Measurements from ENCODE around the gene CLCN1. TPM values are rescaled to one million over a fixed set of nuclear protein-coding genes. Genes with fewer than 3 reads are reported as not detected.
"Not testable (repeated sequence)": the region's sequence is repeated elsewhere in the genome, so short reads cannot be mapped to it uniquely, and the experiment has no call there.

Gene CLCN1
- total RNA-seq, 1 experiment from 2014 or later: not detected

DNA sequence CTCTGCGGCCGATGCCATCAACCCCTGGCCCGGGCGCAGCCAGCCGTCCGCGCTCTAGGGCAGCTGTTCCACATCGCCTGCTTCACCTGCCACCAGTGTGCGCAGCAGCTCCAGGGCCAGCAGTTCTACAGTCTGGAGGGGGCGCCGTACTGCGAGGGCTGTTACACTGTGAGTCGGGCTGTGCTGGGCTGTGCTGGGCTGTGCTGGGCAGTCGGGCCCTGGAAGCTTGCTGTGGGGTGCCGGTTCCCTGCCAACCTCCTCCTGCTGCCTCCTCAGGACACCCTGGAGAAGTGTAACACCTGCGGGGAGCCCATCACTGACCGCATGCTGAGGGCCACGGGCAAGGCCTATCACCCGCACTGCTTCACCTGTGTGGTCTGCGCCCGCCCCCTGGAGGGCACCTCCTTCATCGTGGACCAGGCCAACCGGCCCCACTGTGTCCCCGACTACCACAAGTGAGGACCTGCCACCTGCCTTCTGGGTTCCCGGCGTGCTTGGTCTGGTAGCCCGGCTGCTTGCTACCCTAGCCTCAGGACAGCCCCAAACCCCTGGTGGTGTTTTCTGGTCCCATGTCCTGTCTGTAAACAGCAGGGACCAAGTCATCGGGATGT, 72.7 kb downstream of the CLCN1 start:
- in situ Hi-C loops (cut with HindIII; ENCODE audit: low pct_unique_long_range_greater_than_20kb, low sequenced_read_pairs): no loop called here
- no peak for DNase-seq (ENCODE audit: low read depth)

DNA sequence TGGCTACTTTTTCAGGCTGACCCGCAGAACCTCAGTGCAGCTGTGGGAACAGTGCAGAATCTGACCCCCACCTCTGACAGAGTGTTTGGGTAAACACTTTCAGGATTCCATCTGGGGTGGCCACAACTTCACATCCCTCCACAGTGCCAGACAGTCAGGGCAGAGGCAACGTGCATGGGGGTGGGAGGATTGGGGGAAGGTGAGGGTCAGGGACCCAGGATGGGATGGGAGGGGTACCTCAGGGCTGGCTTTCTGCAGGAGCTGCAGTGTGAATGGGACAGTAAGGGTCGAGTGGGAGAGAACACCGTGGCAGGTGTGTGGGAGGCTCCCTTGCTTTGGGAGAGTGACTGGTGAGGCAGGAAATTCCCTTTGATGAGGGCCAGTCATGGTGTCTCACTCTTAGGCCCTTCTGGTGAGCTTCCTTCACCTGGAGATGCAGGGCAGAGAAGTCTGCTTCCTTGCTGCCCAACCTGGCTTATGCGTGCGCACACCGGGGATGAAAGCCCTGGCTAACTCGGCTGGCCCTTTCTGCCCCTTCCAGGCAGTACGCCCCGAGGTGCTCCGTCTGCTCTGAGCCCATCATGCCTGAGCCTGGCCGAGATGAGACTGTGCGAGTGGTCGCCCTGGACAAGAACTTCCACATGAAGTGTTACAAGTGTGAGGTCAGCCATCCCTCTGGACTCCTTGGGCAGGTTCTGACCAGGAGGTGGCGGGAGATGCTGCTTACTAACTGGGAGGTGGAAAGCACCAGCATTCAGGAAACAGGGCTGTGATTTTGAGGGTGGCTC, 73.6 kb downstream of the CLCN1 start:
- no peak for DNase-seq (ENCODE audit: low read depth)
- in situ Hi-C loops (cut with HindIII; ENCODE audit: low pct_unique_long_range_greater_than_20kb, low sequenced_read_pairs): no loop called here

DNA sequence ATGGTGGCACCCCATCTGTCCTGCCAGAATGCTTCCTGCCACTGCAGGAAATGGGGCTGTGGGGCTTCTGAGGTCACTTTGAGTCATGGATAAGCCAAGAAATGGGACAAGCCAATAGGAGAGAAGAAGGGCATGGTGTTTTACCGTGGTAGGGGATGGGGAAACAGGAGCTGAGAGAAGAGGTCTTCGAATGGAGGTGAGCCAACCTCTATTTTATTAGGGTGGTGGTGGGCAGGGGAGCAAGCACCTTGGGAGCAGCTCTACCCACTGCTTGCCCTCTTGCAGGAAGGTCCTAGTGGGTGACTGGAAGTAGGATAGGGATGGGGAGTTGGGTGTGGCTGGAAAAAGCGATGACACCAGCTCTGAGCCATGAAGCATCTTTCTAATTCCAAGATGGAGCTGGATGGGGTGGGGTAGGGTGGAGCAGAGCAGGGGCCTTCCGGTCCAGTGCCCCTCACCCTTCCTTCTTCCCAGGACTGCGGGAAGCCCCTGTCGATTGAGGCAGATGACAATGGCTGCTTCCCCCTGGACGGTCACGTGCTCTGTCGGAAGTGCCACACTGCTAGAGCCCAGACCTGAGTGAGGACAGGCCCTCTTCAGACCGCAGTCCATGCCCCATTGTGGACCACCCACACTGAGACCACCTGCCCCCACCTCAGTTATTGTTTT, 74.3 kb downstream of the CLCN1 start:
- no peak for DNase-seq (ENCODE audit: low read depth)
- in situ Hi-C loops (cut with HindIII; ENCODE audit: low pct_unique_long_range_greater_than_20kb, low sequenced_read_pairs): no loop called here

DNA sequence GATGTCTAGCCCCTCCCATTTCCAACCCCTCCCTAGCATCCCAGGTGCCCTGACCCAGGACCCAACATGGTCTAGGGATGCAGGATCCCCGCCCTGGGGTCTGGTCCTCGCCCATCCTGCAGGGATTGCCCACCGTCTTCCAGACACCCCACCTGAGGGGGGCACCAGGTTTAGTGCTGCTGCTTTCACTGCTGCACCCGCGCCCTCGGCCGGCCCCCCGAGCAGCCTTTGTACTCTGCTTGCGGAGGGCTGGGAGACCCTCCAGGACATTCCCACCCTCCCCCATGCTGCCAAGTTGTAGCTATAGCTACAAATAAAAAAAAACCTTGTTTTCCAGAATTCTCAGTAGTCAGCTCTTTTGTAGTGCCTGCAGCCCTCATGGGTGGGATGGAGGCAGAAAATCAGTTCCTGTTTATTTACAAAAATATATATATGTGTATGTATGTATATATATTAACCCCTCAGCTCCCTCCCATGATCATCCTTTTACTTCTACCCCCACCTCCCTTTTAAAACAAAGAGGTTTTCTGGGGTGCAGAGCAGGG, 74.9 kb downstream of the CLCN1 start:
- in situ Hi-C loops (cut with HindIII; ENCODE audit: low pct_unique_long_range_greater_than_20kb, low sequenced_read_pairs): no loop called here
- DNase-seq (ENCODE audit: low read depth): no peak

DNA sequence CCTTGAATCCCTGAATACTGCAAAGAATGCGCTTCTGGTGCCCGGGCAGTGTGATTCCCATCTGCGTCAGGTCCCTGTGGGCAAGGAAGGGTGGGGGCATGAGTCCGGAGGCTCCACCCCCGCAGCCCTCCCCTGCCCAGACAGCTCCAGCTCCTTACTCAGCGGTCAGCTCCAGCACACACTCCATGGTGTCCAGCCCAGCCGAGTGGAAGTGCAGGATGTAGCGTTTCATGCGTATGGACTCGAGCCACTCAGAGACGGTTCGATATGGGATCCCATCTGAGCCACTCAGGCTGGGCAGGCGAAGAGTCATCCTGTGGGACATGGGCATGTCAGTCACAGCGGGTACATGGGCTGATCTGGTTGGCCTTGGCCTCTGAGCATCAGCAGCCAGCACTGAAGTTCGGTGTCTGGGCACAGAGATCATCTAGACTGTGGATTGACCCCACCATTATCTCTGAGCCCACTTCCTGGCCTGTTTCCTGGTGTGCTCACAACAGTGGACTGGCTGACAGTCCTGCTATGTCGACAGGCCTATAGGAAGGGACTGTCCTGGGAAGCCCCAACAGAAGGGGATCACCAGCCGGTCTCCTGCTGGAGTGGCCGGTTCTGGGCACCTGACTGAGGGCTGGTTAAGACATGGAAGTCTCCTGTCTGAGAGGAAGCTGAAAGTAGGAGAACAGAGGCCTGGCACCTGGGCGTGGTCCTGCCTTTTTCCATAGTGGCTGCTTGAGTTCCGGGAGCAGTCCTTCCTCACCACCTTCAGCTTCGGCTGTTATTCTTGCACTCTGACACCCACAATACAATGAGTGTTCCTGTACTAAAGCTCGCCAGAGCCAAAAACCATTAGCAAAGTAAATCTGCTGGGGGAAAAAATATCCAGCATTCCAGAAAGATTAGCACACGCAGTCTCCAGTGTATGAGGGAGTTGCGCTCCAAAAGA, 75.8 kb downstream of the CLCN1 start:
- no peak for DNase-seq (ENCODE audit: low read depth)
- in situ Hi-C loops (cut with HindIII; ENCODE audit: low pct_unique_long_range_greater_than_20kb, low sequenced_read_pairs): no loop called here

DNA sequence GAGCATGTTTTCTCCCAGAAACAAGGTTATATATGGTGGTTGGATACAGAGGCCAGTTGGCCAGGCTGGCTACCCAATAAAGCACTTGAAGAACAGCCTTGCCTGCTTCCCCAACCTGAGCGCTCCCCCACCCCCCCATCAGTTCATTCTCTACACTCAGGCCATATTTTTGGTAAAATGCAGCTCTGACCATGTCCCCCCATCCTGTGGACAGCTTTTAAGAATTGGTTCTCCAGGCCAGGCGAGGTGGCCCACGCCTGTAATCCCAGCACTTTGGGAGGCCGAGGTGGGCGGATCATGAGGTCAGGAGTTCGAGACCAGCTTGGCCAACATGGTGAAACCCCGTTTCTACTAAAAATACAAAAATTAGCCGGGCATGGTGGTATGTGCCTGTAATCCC, 76.5 kb downstream of the CLCN1 start:
- in situ Hi-C loops (cut with HindIII; ENCODE audit: low pct_unique_long_range_greater_than_20kb, low sequenced_read_pairs); DNase-seq (ENCODE audit: low read depth): not testable (repeated sequence)

DNA sequence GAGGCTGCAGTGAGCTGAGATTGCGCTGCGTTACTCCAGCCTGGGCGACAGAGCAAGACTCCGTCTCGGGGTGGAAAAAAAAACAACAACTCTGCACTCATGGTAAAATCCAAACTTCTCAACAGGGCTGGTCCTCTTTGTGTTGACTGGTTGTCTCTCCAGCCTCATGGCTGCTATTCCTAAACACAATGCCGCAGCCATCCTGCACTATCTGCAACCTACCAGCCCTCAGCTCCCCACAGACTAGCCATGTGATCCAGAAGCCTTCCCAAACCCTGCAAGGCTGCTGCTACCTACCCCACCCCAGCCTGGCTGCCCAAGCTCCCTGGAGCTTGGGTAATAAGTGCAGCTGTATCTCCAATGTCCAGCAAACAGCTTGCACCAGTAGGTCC, 77.0 kb downstream of the CLCN1 start:
- in situ Hi-C loops (cut with HindIII; ENCODE audit: low pct_unique_long_range_greater_than_20kb, low sequenced_read_pairs): no loop called here
- DNase-seq (ENCODE audit: low read depth): no peak

DNA sequence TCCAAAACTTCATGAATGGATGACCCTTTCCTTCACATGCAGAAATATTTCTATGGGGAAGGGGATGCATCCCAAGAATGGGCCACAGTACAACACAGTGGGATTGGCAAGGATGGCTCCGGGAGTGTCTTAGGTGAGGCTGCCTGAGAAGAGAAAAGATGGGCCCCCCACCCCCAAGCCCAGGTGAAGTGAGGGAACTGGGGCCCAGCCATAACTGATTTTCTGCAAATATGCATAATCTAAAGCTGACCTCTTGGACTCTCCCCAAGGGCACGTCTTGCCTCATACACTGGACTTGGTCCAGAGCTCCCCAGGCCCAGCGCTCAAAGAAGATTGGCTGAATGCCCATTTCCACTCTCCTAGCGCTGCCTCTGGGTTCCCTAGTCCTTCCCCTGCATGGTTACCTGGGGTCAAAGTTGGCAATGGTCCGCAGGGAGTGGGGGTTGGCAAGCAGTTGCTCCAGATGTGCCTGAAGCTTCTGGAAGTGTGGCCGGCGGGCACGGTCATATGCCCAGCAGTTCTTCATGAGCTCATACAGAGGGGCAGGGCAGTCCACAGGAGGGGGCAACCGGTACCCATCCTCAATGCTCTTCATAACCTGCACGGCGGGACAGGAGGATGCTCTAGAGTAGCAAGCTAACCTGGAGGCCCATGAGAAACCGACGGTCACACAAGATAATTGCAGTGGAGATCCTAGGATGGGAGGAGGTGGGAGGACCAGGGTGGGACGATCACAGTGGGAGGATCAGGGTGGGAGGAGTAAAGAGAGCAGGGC, 77.5 kb downstream of the CLCN1 start:
- in situ Hi-C loops (cut with HindIII; ENCODE audit: low pct_unique_long_range_greater_than_20kb, low sequenced_read_pairs): no loop called here
- no peak for DNase-seq (ENCODE audit: low read depth)

DNA sequence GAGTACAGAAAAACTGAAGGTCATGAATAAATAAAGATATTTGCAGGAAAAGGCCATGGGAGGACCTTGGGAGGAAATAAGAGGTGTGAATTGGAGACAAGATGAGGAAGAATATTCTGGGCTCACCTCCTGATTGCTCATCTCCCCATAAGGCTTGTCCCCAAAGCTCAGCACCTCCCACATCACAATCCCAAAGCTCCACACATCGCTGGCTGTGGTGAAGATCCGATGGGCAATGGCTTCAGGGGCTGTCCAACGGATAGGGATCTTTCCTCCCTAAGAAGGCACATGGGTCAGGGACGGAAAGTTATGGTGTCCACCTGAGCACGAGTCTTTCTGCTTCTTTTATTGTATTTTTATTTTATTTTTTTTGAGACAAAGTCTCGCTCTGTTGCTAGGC, 78.2 kb downstream of the CLCN1 start:
- DNase-seq (ENCODE audit: low read depth): no peak
- in situ Hi-C loops (cut with HindIII; ENCODE audit: low pct_unique_long_range_greater_than_20kb, low sequenced_read_pairs): no loop called here

DNA sequence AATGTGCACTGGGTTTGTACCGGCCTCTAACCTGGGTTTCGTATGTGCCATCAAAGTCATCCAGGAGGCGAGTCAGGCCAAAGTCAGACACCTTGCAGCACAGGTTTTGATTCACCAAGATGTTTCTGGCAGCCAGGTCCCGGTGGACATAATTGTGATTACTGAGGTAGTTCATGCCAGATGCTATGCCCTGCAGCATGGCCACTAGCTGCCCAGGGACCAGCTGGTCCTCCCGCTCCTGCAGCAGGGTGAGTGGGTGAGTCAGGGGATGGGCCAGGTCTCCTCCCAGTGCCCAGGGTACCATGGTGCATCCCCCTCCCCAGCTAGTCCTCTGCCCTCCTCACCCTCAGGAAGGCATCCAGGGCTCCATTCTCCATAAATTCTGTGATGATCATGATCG, 78.9 kb downstream of the CLCN1 start:
- in situ Hi-C loops (cut with HindIII; ENCODE audit: low pct_unique_long_range_greater_than_20kb, low sequenced_read_pairs): no loop called here
- no peak for DNase-seq (ENCODE audit: low read depth)

DNA sequence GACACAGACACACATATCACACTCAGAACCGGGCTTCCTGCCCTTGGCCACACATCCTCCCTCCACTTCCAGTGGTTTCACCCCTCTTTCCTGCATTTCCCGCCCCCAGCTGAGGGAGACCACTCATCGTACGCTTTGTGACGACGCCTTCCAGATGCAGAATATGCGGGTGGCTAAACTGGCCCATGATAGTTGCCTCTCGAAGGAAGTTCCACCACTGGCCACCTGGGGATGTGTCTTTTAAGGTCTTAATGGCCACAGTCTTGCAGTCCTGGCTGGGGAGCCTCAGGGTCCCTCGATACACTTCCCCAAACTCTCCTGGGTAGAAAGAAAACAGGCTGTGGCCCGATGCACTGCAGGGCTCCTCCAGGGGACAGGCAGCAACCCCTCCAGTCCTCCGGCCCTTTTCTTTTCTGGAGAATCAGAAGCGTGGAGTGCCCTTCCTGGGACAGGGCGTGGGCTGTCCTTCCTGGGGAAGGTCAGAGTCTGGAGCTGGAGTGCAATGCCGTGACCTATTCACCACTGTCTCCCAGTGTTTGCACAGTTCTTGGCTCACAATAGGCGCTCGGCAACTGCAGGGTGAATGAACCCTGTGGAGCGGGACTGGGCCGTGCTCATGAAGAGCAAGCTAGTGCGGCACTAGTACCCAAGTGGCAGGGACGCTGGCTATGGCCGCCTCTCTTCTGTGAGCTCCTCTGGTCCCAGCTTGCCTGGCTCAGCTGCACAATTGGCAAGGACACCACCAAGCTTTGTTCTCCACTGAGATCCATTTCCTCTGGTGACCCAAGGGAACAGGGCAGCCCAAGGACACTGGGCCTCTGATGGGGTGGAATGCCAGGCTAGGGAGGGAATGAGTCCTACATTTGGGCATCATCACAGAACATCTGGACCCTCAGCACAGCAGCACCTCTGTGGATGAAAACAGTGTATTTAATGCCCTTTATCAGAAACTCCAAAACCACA, 79.6 kb downstream of the CLCN1 start:
- no peak for DNase-seq (ENCODE audit: low read depth)
- in situ Hi-C loops (cut with HindIII; ENCODE audit: low pct_unique_long_range_greater_than_20kb, low sequenced_read_pairs): no loop called here

DNA sequence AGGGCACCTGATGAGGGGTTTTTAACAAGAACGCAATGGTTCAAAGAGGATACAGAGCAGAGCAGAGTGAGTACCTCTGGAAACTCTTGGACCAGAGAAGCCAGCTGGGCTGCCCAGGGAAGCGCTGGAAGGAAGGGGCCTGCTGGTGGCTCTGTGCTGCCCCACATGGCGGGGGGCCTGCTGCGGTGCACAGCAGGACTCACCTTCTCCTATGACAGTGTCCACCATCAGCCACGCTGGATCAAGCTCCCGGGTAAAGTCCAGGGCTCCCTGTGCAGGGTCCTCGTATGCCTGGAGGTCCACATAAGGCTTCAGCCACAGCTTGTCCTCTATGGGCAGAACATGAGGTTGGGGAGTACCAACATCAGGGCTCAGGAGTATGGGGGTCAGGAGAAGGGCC, 80.3 kb downstream of the CLCN1 start:
- in situ Hi-C loops (cut with HindIII; ENCODE audit: low pct_unique_long_range_greater_than_20kb, low sequenced_read_pairs): no loop called here
- DNase-seq (ENCODE audit: low read depth): no peak

DNA sequence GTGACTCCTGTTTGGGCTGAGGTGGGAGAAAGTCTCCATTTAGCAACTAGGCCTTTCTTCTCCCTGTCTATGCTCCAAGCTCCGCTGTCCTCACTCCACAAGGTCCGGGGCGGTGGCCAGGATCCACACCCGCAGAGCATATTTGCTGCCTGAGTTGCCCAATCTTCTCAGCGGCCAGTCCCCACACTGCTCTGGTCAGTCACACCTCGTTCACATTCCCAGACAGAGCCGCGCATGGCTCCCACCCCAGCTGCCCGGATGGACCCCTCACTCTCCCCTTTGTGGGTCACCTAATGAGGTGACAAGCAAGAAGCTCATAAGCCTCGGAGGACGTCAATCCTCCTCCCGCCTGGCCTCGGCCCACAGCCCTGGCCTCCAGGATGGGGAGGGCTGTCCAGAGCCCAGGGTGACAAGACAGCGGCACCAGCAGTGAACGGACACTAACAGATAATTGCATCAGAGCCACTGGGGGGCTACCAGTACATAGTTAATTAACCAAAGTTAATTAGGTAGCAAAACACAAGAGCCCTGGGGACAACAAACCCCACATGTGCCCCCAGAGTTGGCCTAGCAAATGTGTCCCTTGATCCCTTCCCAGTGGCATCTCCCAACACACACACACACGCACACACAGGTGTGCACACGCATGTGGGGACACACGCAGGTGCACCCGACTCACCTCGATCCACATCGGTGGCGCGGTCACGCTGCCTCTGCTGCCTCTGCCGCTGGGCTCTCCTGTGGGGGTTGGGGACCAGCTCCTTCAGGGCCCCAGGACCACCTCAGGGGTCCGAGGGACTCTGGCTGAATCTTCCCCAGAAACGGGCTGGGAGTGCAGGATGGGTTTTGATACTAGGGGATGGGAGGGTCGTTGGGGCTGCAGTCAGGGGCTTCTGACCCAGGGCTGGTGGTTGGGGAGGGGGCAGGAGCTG, 81.0 kb downstream of the CLCN1 start:
- in situ Hi-C loops (cut with HindIII; ENCODE audit: low pct_unique_long_range_greater_than_20kb, low sequenced_read_pairs): no loop called here
- DNase-seq (ENCODE audit: low read depth): no peak

DNA sequence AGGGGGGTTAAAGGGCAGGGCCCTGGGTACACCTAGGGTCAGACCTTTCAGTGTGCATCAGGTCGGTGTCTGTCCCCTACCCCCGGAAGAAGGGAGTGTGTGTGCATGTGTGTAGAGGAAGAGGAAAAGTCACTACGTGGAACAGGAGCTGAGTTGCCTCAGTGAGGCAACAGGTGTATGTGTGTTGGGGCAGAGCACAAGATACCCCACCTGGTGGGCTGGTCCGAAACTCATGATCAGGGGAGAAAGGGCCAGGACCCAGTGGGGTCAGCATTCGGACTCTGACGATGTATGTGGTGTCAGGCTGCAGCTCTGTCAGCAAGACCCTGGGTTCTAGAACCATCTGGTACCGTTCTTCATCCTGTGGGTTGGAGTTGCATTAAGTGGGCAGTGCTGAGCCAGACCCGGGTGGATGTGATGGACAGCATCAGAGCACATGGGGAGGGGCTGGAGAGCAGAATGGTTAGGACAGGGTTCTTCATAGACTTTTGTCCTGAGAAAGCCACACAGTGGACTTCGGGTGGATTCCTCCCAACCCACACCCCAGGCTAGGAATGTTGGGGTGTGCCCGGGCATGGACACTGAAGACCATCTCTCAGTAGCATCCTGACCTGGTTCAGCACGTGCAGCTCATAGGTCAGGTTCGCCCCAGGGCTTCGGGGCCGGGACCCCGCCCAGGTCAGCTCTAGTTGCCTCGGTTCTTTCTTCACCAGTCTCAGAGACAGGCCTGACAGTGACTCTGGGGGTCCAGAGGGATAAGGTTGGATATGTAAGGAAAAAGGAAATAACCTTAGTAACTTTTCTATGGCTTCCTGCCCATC, 82.0 kb downstream of the CLCN1 start:
- in situ Hi-C loops (cut with HindIII; ENCODE audit: low pct_unique_long_range_greater_than_20kb, low sequenced_read_pairs): no loop called here
- DNase-seq (ENCODE audit: low read depth): no peak

DNA sequence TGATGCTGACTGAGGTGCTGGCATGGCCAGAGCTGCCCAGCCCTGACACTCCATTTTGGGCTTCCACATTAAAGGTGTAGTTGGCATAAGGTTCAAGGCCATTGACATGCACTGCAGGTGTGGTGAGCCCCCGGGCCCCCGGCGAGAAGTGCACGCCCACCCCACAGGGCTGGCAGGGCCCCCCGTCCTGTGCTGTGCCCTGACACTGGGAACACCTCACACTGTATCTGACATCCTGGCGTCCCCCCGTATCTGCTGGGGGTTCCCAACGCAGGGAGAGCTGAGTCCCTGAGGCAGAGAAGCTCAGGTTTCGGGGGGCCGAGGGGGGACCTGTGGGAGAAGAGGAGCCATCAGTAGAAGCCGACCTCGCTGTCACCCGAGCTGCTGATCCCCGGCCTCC, 82.7 kb downstream of the CLCN1 start:
- in situ Hi-C loops (cut with HindIII; ENCODE audit: low pct_unique_long_range_greater_than_20kb, low sequenced_read_pairs): no loop called here
- DNase-seq (ENCODE audit: low read depth): no peak
